Neural cell (in vitro differentiated cells): ENCODE data around the gene TM9SF4. TPM values are rescaled to one million over a fixed set of nuclear protein-coding genes. Genes with fewer than 3 reads are reported as not detected.

Source experiments
- H2AFZ ChIP-seq: fragments of 200-600, 300-800 bp; sonication (generic), shearing (Covaris generic); 2 replicates; pipeline ENCODE4 v1.6.0; 2014; ENCODE audit warnings: low read depth, mild to moderate bottlenecking, antibody characterized with exemption, low read length, moderate library complexity
- H3F3A ChIP-seq: fragments of 200-600 bp; shearing (Covaris generic); 2 replicates; pipeline ENCODE4 v1.6.1; 2016; ENCODE audit warnings: mild to moderate bottlenecking, moderate library complexity, mixed read lengths, antibody characterized with exemption, low read length; ENCODE audit not compliant: insufficient read depth, poor library complexity, severe bottlenecking
- H3K27ac ChIP-seq: fragments of 200-600, 300-800 bp; sonication (generic), shearing (Covaris generic); 2 replicates; pipeline ENCODE4 v1.5.1; 2014; ENCODE audit warnings: mild to moderate bottlenecking, low read length, moderate library complexity
- H3K27me3 ChIP-seq: fragments of 300-800, 200-600 bp; sonication (generic), shearing (Covaris generic); 2 replicates; pipeline ENCODE4 v1.6.0; 2014; ENCODE audit warnings: mild to moderate bottlenecking, low read depth, low read length, moderate library complexity; ENCODE audit not compliant: insufficient read depth
- H3K36me3 ChIP-seq: fragments of 300-800, 200-600 bp; sonication (generic), shearing (Covaris generic); 2 replicates; pipeline ENCODE4 v1.5.1; 2014; ENCODE audit warnings: mild to moderate bottlenecking, antibody characterized with exemption, low read length, moderate library complexity; ENCODE audit not compliant: insufficient read depth
- H3K4me2 ChIP-seq: fragments of 300-800, 200-600 bp; sonication (generic), shearing (Covaris generic); 2 replicates; pipeline ENCODE4 v1.6.0; 2014; ENCODE audit warnings: mild to moderate bottlenecking, low read length
- H3K4me3 ChIP-seq: fragments of 300-800, 200-600 bp; sonication (generic), shearing (Covaris generic); 2 replicates; pipeline ENCODE4 v1.5.1; 2014; ENCODE audit warnings: mild to moderate bottlenecking, low read length, moderate library complexity
- H3K79me2 ChIP-seq: fragments of 200-600 bp; shearing (Covaris generic); replicated peaks from 2 replicates; pipeline ENCODE4 v1.6.0; 2014; ENCODE audit warnings: mild to moderate bottlenecking, low read length, moderate library complexity; ENCODE audit not compliant: insufficient read depth
- H3K9ac ChIP-seq: fragments of 300-800, 200-600 bp; sonication (generic), shearing (Covaris generic); 2 replicates; pipeline ENCODE4 v1.6.1; 2016; ENCODE audit warnings: mild to moderate bottlenecking, low read length, mixed read lengths
- H3K9me2 ChIP-seq: fragments of 200-600 bp; shearing (Covaris generic); 2 replicates; pipeline ENCODE4 v1.6.1; 2016; ENCODE audit warnings: mild to moderate bottlenecking, low read length, mixed read lengths; ENCODE audit not compliant: insufficient read depth
- H3K9me3 ChIP-seq: fragments of 200-600, 300-800 bp; sonication (generic), shearing (Covaris generic); 2 replicates; pipeline ENCODE4 v1.6.1; 2016; ENCODE audit warnings: mild to moderate bottlenecking, mixed run types, low read length, moderate library complexity, mixed read lengths
- H4K20me1 ChIP-seq: fragments of 200-600 bp; shearing (Covaris generic); 2 replicates; pipeline ENCODE4 v1.6.1; 2016; ENCODE audit warnings: mild to moderate bottlenecking, mixed run types; ENCODE audit not compliant: insufficient read depth
- CTCF ChIP-seq: fragments of 450-650 bp; IDR thresholded peaks from 2 replicates; pipeline ENCODE4 v1.5.1; 2014; ENCODE audit warnings: antibody characterized with exemption, mild to moderate bottlenecking, moderate library complexity; ENCODE audit not compliant: poor library complexity, severe bottlenecking
- EP300 ChIP-seq: fragments of 450-650 bp; conservative IDR thresholded peaks from 2 replicates; pipeline ENCODE4 v1.6.1; 2014; ENCODE audit warnings: antibody characterized with exemption, mild to moderate bottlenecking, moderate library complexity; ENCODE audit not compliant: poor library complexity, severe bottlenecking
- EZH2 ChIP-seq: fragments of 200-600, 300-800 bp; shearing (Covaris generic), sonication (generic); IDR thresholded peaks from 2 replicates; pipeline ENCODE4 v1.6.1; 2014; ENCODE audit warnings: antibody characterized with exemption, low read length, borderline replicate concordance, mild to moderate bottlenecking; ENCODE audit not compliant: insufficient read depth, poor library complexity, severe bottlenecking
- MXI1 ChIP-seq: fragments of 450-650 bp; conservative IDR thresholded peaks from 2 replicates; pipeline ENCODE4 v1.6.1; 2014; ENCODE audit warnings: antibody characterized with exemption, mild to moderate bottlenecking; ENCODE audit not compliant: poor library complexity, severe bottlenecking
- POLR2AphosphoS5 ChIP-seq: IDR thresholded peaks from 2 replicates; pipeline ENCODE4 v1.6.1; 2012
- RAD21 ChIP-seq: fragments of 450-650 bp; conservative IDR thresholded peaks from 2 replicates; pipeline ENCODE4 v1.6.1; 2014; ENCODE audit warnings: antibody characterized with exemption, mild to moderate bottlenecking, moderate library complexity
- REST ChIP-seq: IDR thresholded peaks from 2 replicates; pipeline ENCODE4 v1.6.1; 2012; ENCODE audit warnings: borderline replicate concordance
- SMC3 ChIP-seq: fragments of 450-650 bp; conservative IDR thresholded peaks from 2 replicates; pipeline ENCODE4 v1.6.1; 2014; ENCODE audit warnings: antibody characterized with exemption, mild to moderate bottlenecking, moderate library complexity; ENCODE audit not compliant: poor library complexity
- TAF1 ChIP-seq: IDR thresholded peaks from 2 replicates; pipeline ENCODE4 v1.6.1; 2012; ENCODE audit warnings: low read depth
- polyA plus RNA-seq: library from polyadenylated mRNA; depleted of rRNA; stranded (reverse); fragments of >200 nt; gene quantifications from 2 replicates; pipeline ENCODE4 v1.2.3, GENCODE V29; 2014

TM9SF4 gene
- polyA plus RNA-seq, 1 donor from 2014 or later: 18.3 TPM

GRCh38 chr20:32130352-32130751 lies 20.8 kb downstream of the TM9SF4 start:
- H3K9me3 ChIP-seq: no peaks in the 10 kb centered on the region
- no peaks in the 10 kb centered on the region for H3F3A ChIP-seq
- H3K9ac ChIP-seq: no peak overlapping the region
- no peaks in the 10 kb centered on the region for H3K9me2 ChIP-seq
- no peak overlapping the region for H3K4me2 ChIP-seq
- no peaks in the 10 kb centered on the region for H3K27me3 ChIP-seq
- H3K36me3 ChIP-seq: no peaks in the 10 kb centered on the region
- H3K4me3 ChIP-seq: no peak overlapping the region
- peaks cover 9% of the 10 kb centered on the region for H3K79me2 ChIP-seq
- H2AFZ ChIP-seq: no peak overlapping the region
- TF ChIP-seq POLR2AphosphoS5 (no peak), EZH2 (no peak), SMC3 (no peak), TAF1 (no peak), REST (no peak), CTCF (no peak), RAD21 (no peak), MXI1 (no peak), EP300 (no peak)
- H4K20me1 ChIP-seq: no peaks in the 10 kb centered on the region
- no peak overlapping the region for H3K27ac ChIP-seq

DNA sequence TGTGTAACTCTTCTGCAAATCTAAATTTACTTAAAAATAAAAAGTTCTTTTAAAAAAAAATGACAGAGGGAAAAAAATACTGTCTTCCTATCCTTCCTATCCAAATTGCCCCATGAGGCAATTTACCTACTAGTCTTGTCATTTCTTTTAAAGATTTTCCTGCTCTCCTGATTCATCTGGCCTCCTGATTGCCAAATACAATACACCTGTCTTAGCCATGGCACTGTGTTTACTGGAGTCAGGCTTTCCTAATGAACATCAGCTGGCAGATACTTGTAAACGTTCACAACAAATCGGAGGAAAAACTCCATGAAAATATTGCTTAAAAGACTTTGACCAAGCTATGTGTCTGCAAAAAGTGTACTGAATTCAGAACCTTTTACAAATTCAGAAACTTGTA lies 21.5 kb downstream of the TM9SF4 start:
- Histone ChIP-seq H3K9ac (no peak overlapping the region), H3K36me3 (peaks cover 1% of the 10 kb centered on the region), H3K9me2 (no peaks in the 10 kb centered on the region), H2AFZ (no peak overlapping the region), H3K4me2 (no peak overlapping the region), H3K27ac (no peak overlapping the region), H3F3A (no peaks in the 10 kb centered on the region), H3K79me2 (peaks cover 9% of the 10 kb centered on the region), H3K9me3 (no peaks in the 10 kb centered on the region), H3K4me3 (no peak overlapping the region), H3K27me3 (no peaks in the 10 kb centered on the region), H4K20me1 (no peaks in the 10 kb centered on the region)
- TF ChIP-seq TAF1 (no peak), RAD21 (no peak), EP300 (no peak), REST (no peak), POLR2AphosphoS5 (no peak), EZH2 (no peak), CTCF (no peak), SMC3 (no peak), MXI1 (no peak)
